ENCODE results near the gene CFAP157. TPM values are rescaled to one million over a fixed set of nuclear protein-coding genes. Genes with fewer than 3 reads are reported as not detected.

The CFAP157 gene
- total RNA-seq, 1 donor from 2014 or later = 0.29 TPM

DNA sequence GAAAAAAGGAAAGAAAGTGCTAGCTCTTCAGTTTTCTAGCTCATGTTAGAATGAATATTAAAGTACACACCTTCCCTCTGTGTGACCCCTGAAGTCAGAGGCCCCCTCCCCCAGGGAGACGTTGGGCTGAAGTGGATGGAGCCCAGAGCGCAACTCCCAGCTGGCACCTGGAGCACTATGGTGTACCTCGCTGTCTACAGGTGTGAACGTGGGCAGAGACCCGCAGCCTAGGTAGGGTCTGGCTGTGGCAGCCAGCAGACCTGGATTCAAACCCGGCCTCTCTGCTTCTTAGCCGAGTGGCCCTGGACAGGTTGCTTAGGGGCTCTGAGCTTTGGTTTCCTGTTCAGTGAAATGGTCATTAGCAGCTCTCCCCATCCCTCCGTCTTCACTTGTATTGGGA, 22.0 kb downstream of the CFAP157 start:
- Histone ChIP-seq H3K9me3 (no peaks in the 10 kb centered on the region), H3K27me3 (no peaks in the 10 kb centered on the region), H3K4me3 (no peak overlapping the region), H3K36me3 (peaks cover 20% of the 10 kb centered on the region), H3K4me1 (peaks cover 12% of the 10 kb centered on the region), H3K27ac (no peak overlapping the region)
- intact Hi-C loops (cut with DNase I) = loop anchor here (10.0 kb wide), 1 partner anchor 234 kb away; no protein-coding TSS in a partner anchor
- DNase-seq (no peak), ATAC-seq (no peak)
- TF ChIP-seq, protein P1, sequence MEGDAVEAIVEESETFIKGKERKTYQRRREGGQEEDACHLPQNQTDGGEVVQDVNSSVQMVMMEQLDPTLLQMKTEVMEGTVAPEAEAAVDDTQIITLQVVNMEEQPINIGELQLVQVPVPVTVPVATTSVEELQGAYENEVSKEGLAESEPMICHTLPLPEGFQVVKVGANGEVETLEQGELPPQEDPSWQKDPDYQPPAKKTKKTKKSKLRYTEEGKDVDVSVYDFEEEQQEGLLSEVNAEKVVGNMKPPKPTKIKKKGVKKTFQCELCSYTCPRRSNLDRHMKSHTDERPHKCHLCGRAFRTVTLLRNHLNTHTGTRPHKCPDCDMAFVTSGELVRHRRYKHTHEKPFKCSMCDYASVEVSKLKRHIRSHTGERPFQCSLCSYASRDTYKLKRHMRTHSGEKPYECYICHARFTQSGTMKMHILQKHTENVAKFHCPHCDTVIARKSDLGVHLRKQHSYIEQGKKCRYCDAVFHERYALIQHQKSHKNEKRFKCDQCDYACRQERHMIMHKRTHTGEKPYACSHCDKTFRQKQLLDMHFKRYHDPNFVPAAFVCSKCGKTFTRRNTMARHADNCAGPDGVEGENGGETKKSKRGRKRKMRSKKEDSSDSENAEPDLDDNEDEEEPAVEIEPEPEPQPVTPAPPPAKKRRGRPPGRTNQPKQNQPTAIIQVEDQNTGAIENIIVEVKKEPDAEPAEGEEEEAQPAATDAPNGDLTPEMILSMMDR (IDR thresholded peaks at IDR 0.05) = no peak

DNA sequence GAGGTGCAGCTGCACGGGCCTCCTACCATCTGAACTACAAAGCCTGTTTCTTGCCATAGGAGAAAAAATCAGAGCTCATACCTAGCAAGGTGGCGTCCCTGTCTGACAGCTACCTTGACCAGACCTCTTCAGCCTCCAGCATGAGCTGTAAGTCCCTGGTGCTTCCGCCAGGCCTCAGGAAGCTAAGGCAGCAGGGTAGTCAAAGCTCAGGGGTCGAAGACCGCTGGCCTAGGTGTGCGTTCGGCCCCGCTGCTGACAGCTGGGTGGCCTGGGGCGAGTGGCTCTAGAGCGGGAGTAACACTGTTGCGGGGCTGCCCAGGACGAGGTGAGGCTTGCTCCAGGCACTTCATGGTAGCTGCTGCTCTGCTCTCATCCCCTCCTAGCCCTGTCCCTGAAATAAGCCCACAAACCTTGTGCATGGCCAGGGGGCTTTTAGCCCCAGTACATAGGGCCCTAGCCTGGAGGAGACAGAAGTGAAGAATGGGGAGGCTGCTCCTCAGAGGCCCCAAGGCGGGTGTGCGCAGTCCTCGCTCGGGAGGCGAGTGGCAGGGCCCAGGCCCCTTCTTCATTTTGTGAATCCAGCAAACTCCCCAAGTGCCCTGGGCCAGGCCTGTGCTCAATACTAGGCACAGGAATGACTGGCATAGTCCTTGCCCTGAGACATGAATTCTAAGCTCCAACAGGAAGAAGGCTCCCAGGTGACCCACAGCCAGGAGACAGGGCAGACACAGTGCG, 22.9 kb downstream of the CFAP157 start:
- DNase-seq (no peak), ATAC-seq (no peak)
- H3K36me3 ChIP-seq = peaks cover 20% of the 10 kb centered on the region
- TF ChIP-seq, protein P1 (IDR thresholded peaks at IDR 0.05) = no peak
- peaks cover 9% of the 10 kb centered on the region for H3K4me1 ChIP-seq
- intact Hi-C loops (cut with DNase I) = loop anchor here (5.0 to 10.0 kb wide), 3 partner anchors 137 to 235 kb away; no protein-coding TSS in a partner anchor
- H3K9me3 ChIP-seq = no peaks in the 10 kb centered on the region
- H3K27me3 ChIP-seq = no peaks in the 10 kb centered on the region
- H3K4me3 ChIP-seq = no peak overlapping the region
- H3K27ac ChIP-seq = no peak overlapping the region

DNA sequence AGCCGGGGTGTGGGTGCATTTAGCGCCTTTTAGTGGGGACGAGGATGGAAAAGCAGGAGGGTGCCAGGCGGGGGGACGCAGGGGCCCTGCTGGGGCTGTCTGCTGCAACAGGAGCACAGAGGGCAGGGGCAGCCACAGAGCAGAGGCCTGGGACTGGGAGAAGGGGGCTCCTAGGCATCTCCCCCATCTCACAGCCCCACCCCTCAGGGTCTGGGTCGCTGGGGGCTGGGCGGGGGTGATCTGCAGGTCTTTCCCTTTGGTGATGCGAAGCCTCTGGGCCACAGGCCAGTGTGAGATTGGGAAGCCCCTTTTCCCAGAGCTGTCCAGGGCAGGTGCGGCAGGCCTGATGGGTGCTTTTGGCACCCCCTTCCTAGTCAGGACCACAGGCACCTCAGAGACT, 23.5 kb downstream of the CFAP157 start:
- TF ChIP-seq, protein P1 (IDR thresholded peaks at IDR 0.05) = no peak
- Histone ChIP-seq H3K9me3 (no peaks in the 10 kb centered on the region), H3K4me3 (no peak overlapping the region), H3K27me3 (no peaks in the 10 kb centered on the region), H3K27ac (no peak overlapping the region), H3K36me3 (peaks cover 20% of the 10 kb centered on the region), H3K4me1 (peaks cover 8% of the 10 kb centered on the region)
- DNase-seq (no peak), ATAC-seq (no peak)
- intact Hi-C loops (cut with DNase I) = loop anchor here (5.0 to 10.0 kb wide), 2 partner anchors 138 to 195 kb away; no protein-coding TSS in a partner anchor

DNA sequence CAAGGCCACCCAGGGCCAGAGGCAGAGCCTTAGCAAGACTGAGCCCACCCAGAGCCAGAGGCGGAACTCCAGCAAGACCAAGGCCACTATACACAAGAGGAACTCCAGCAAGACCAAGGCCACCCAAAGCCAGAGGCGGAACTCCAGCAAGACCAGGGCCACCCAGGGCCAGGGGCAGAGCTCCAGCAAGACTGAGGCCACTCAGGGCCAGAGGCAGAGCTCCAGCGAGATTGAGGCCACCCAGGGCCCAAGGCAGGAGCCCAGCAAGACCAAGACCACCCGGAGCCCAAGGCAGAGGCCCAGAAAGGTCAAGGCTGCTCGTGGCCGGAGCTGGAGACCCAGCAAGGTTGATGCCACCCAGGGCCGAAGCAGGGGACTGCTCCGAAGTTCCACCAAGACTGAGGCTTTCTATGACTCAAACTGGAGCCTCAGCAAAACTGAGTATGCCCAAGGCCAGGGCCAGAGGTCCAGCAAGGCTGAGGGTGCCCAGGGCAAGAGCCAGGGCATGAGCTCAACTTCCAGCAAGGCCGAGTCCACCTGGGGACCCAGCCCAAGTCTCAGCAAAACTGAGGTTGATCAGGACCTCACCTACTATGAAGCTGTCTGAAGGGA, 24.1 kb downstream of the CFAP157 start:
- H3K9me3 ChIP-seq = no peaks in the 10 kb centered on the region
- H3K27ac ChIP-seq = no peak overlapping the region
- H3K4me3 ChIP-seq = no peak overlapping the region
- DNase-seq (no peak), ATAC-seq (no peak)
- peaks cover 8% of the 10 kb centered on the region for H3K4me1 ChIP-seq
- H3K27me3 ChIP-seq = no peaks in the 10 kb centered on the region
- intact Hi-C loops (cut with DNase I) = loop anchor here (5.0 to 10.0 kb wide), 2 partner anchors 139 to 194 kb away; no protein-coding TSS in a partner anchor
- TF ChIP-seq, protein P1 (IDR thresholded peaks at IDR 0.05) = no peak
- H3K36me3 ChIP-seq = peaks cover 20% of the 10 kb centered on the region

DNA sequence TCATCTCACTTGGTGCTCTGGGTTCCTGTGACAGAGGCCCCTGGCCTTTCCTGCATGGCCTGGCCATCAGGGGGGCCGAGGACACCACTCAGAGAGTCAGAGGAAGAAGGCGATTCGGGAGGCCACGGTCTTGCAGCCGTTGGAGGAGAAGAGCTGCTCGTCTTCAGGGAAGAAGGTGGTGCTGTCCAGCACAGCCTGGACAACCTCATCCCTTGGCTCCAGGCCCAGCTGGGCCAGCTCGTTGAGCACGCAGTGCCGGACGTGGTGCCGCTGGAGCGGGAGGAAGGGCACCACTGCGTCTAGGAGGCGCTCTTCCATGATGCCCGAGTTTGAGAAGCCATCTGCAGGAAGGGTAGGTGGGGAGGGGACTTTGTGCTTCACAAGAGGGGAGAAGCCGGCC, 25.1 kb downstream of the CFAP157 start:
- no peaks in the 10 kb centered on the region for H3K9me3 ChIP-seq
- no peak for DNase-seq
- no peak for ATAC-seq
- TF ChIP-seq, protein P1 (IDR thresholded peaks at IDR 0.05) = no peak
- intact Hi-C loops (cut with DNase I) = loop anchor here (5.0 to 10.0 kb wide), 2 partner anchors 140 to 193 kb away; no protein-coding TSS in a partner anchor
- peaks cover 20% of the 10 kb centered on the region for H3K36me3 ChIP-seq
- peaks cover 8% of the 10 kb centered on the region for H3K4me1 ChIP-seq
- no peaks in the 10 kb centered on the region for H3K27me3 ChIP-seq
- H3K27ac ChIP-seq = no peak overlapping the region
- no peak overlapping the region for H3K4me3 ChIP-seq

All from upper lobe of right lung (tissue), 1 donor.